ENCODE measurements around the gene MYOCD.

The MYOCD gene

DNA sequence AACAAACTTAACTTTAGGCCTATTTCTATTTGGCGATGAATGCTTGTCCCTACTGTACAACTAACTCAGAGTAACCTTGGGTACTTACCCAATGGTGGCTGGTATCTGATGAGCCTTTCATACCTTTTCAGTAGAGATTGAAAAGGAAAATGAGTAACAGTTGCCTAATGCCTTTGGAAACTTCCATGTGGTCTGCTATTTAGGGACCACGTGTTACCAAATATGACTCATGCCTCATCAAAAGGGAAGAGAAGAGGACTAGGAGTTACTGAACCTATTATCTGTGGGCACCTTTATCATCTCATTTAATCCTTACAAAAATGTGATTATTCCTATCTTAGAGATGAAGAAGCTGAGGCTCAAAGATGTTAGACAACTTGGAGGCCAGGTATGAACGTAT lies 8.1 kb downstream of the MYOCD start:
- no peak overlapping the region for H3K9ac ChIP-seq (ENCODE audit: low read depth, low read length)
- H3K27me3 ChIP-seq (ENCODE audit: control insufficient read depth, insufficient read depth, low read length) = no peaks in the 10 kb centered on the region
- H3K4me3 ChIP-seq (ENCODE audit: low read length) = no peak overlapping the region
- no peaks in the 10 kb centered on the region for H3K9me3 ChIP-seq (replicated peaks; ENCODE audit: low read length)
- no peaks in the 10 kb centered on the region for H3K36me3 ChIP-seq (ENCODE audit: insufficient read depth, low read length)
- H3K4me2 ChIP-seq (ENCODE audit: low read length) = no peak overlapping the region
- H3K4me1 ChIP-seq (ENCODE audit: control insufficient read depth, insufficient read depth, low read length) = no peaks in the 10 kb centered on the region

DNA sequence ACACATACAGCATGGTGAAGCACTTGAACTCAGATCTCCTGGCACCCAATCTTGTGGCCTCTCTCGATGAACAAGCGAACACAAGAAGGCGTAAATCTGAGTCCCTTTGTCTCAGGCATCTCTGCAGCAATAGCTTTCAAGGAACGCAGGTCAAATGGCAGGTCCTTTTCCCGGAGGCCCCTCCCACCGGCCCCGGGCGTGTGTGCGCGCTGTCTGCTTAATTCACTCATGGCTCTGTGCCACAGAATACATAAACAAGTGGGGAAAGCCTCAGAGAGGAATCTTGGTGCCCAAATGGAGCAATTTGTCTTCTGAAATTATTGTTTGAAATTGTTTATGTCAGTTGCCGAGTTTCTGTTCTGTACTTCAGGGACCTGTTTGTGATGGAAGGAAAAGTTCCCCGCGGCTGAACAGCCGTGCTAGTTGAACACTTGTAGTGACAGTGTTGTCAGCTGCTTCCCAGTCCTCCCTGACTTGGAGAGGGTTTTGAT lies 14.8 kb downstream of the MYOCD start:
- no peaks in the 10 kb centered on the region for H3K9me3 ChIP-seq (replicated peaks; ENCODE audit: low read length)
- H3K4me2 ChIP-seq (ENCODE audit: low read length) = no peak overlapping the region
- no peaks in the 10 kb centered on the region for H3K4me1 ChIP-seq (ENCODE audit: control insufficient read depth, insufficient read depth, low read length)
- no peaks in the 10 kb centered on the region for H3K27me3 ChIP-seq (ENCODE audit: control insufficient read depth, insufficient read depth, low read length)
- H3K36me3 ChIP-seq (ENCODE audit: insufficient read depth, low read length) = no peaks in the 10 kb centered on the region
- no peak overlapping the region for H3K9ac ChIP-seq (ENCODE audit: low read depth, low read length)
- H3K4me3 ChIP-seq (ENCODE audit: low read length) = no peak overlapping the region

DNA sequence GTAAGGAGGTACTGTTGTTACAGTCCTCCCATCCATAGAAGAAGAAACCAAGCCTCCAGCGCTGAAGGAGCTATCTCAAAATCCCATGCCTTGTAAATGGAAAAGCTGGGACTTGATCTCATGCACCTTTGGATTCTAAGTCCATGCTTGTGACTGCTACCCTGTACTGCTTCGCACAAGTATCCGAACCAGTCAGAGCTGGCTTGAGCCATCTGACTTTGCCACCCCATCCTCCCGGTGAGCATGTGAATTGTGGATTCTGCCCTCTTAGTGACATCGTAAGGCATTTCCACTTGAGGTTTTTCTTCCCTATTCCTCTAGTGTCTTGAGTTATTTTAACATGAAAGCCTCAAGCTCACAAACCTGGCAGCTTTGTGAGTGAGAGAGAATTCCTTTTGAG lies 15.3 kb downstream of the MYOCD start:
- Histone ChIP-seq H3K4me1 (ENCODE audit: control insufficient read depth, insufficient read depth, low read length) (no peaks in the 10 kb centered on the region), H3K4me2 (ENCODE audit: low read length) (no peak overlapping the region), H3K4me3 (ENCODE audit: low read length) (no peak overlapping the region), H3K9ac (ENCODE audit: low read depth, low read length) (no peak overlapping the region), H3K36me3 (ENCODE audit: insufficient read depth, low read length) (no peaks in the 10 kb centered on the region), H3K9me3 (replicated peaks; ENCODE audit: low read length) (no peaks in the 10 kb centered on the region), H3K27me3 (ENCODE audit: control insufficient read depth, insufficient read depth, low read length) (no peaks in the 10 kb centered on the region)

DNA sequence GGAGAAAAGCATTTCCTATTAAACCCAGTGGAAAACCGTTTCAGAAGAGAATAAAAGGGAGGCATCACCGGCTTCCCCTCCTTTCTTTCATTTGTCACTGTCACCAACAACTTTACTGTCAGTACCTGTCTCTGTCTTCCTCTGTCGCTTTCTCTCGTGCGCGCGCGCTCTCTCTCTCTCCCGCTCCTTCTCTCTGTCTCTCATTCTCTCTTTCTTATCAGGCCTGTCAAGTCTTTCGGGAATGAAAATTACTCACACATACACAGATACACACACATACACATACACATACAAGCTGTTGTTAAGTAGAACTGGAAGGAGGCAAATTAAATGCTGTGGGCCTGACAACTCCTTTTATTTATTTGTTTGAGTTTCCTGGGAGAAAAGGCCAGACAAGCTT lies 17.6 kb downstream of the MYOCD start:
- no peak overlapping the region for H3K4me3 ChIP-seq (ENCODE audit: low read length)
- no peaks in the 10 kb centered on the region for H3K36me3 ChIP-seq (ENCODE audit: insufficient read depth, low read length)
- H3K4me1 ChIP-seq (ENCODE audit: control insufficient read depth, insufficient read depth, low read length) = no peaks in the 10 kb centered on the region
- no peaks in the 10 kb centered on the region for H3K9me3 ChIP-seq (replicated peaks; ENCODE audit: low read length)
- no peak overlapping the region for H3K9ac ChIP-seq (ENCODE audit: low read depth, low read length)
- no peak overlapping the region for H3K4me2 ChIP-seq (ENCODE audit: low read length)
- H3K27me3 ChIP-seq (ENCODE audit: control insufficient read depth, insufficient read depth, low read length) = no peaks in the 10 kb centered on the region

DNA sequence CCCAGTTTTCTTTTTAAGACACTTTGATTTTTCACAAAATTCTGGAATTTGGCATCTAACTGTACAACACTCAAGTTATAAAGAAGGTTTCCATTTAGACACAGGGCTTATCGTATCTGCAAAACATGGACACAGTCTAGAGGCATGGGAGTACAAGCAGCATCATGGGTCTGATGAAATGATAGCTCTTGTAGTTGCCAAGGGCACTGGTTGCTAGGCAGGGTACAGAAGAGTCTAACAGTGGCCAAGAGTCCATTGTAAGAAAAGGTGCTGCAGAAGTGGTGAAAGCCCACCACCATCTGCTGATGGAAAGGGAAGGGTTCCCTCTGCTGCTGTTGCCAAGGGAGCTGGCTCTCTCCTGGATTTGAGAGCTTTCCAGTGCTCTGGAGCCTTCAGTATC lies 20.8 kb downstream of the MYOCD start:
- Histone ChIP-seq H3K9me3 (replicated peaks; ENCODE audit: low read length) (no peaks in the 10 kb centered on the region), H3K9ac (ENCODE audit: low read depth, low read length) (no peak overlapping the region), H3K27me3 (ENCODE audit: control insufficient read depth, insufficient read depth, low read length) (no peaks in the 10 kb centered on the region), H3K4me1 (ENCODE audit: control insufficient read depth, insufficient read depth, low read length) (no peaks in the 10 kb centered on the region), H3K36me3 (ENCODE audit: insufficient read depth, low read length) (no peaks in the 10 kb centered on the region), H3K4me3 (ENCODE audit: low read length) (no peak overlapping the region), H3K4me2 (ENCODE audit: low read length) (no peak overlapping the region)

DNA sequence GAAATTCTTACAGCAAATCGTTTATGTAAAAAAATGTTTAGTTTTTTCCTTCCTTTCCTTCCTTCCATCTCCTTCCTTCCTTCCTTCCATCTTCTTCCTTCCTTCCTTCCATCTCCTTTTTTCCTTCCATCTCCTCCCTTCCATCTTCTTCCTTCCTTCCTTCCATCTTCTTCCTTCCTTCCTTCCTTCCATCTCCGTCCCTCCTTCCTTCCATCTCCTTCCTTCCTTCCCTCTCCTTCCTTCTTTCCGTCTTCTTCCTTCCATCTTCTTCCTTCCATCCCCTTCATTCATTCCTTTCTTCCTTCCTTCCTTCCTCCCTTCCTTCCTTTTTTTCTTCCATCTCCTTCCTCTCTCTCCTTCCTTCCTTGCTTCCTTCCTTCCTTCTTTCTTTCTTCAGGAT lies 22.7 kb downstream of the MYOCD start:
- H3K9ac ChIP-seq (ENCODE audit: low read depth, low read length) = no peak overlapping the region
- H3K27me3 ChIP-seq (ENCODE audit: control insufficient read depth, insufficient read depth, low read length) = no peaks in the 10 kb centered on the region
- no peaks in the 10 kb centered on the region for H3K36me3 ChIP-seq (ENCODE audit: insufficient read depth, low read length)
- no peak overlapping the region for H3K4me3 ChIP-seq (ENCODE audit: low read length)
- H3K4me1 ChIP-seq (ENCODE audit: control insufficient read depth, insufficient read depth, low read length) = no peaks in the 10 kb centered on the region
- H3K4me2 ChIP-seq (ENCODE audit: low read length) = no peak overlapping the region
- H3K9me3 ChIP-seq (replicated peaks; ENCODE audit: low read length) = no peaks in the 10 kb centered on the region

DNA sequence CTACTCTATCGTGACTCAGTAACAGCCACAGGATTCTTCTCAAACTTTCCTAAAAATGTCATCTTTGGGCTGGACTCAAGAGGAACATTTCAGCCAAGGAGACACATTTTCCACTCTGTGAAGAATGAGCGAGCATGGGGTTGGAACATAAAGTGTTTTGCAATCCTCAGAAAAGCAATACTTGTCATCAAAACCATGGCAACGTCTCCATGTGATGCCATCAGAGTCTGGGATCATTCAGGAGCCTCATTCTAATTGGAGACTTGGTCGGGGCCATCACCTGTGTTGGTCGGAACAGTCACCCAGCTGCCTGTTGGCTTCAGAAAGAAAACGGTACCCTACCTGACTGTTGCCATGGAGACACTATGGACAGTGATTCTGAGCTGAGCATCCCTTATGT lies 25.5 kb downstream of the MYOCD start:
- no peak overlapping the region for H3K4me2 ChIP-seq (ENCODE audit: low read length)
- H3K27me3 ChIP-seq (ENCODE audit: control insufficient read depth, insufficient read depth, low read length) = no peaks in the 10 kb centered on the region
- no peaks in the 10 kb centered on the region for H3K9me3 ChIP-seq (replicated peaks; ENCODE audit: low read length)
- no peak overlapping the region for H3K9ac ChIP-seq (ENCODE audit: low read depth, low read length)
- no peak overlapping the region for H3K4me3 ChIP-seq (ENCODE audit: low read length)
- no peaks in the 10 kb centered on the region for H3K36me3 ChIP-seq (ENCODE audit: insufficient read depth, low read length)
- no peaks in the 10 kb centered on the region for H3K4me1 ChIP-seq (ENCODE audit: control insufficient read depth, insufficient read depth, low read length)

DNA sequence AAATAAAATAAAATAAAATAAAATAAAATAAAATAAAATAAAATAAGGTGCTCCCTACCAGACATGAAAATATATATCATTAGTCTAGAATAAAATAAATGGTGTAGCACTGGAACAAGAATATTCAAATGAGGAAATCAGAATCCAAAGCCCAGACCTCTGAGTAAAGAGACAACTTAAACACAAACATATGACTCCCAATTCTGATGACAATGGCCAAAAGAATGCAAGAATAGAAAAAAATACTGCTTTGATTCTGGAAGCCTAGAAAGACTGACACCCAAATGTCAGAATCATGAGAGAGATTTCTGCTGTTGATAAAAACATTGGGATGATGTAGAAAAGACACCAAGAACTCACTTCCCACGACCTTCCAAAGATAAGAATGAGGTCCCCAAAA lies 27.9 kb downstream of the MYOCD start:
- no peaks in the 10 kb centered on the region for H3K36me3 ChIP-seq (ENCODE audit: insufficient read depth, low read length)
- no peak overlapping the region for H3K4me2 ChIP-seq (ENCODE audit: low read length)
- H3K9ac ChIP-seq (ENCODE audit: low read depth, low read length) = no peak overlapping the region
- no peaks in the 10 kb centered on the region for H3K9me3 ChIP-seq (replicated peaks; ENCODE audit: low read length)
- H3K4me3 ChIP-seq (ENCODE audit: low read length) = no peak overlapping the region
- no peaks in the 10 kb centered on the region for H3K27me3 ChIP-seq (ENCODE audit: control insufficient read depth, insufficient read depth, low read length)
- no peaks in the 10 kb centered on the region for H3K4me1 ChIP-seq (ENCODE audit: control insufficient read depth, insufficient read depth, low read length)

DNA sequence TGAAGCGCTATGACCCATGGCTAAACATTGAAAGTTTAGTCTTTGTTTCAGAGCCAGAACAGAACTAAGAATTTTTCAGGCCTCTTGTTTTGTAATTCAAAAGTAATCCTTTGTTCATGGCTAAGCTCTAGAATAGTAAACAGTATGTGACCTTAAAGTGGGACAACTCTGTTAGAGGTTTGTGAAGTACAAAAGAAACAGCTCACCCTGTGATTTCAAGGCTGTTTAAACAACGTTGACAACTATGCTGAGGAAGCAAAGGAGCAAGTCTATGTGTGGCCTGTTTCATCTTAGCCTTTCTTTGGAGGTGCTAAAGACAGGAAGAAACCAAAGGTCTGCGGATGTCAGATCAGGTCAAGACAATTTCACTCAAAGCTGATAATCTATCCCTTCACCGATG lies 40.4 kb downstream of the MYOCD start:
- Histone ChIP-seq H3K4me3 (ENCODE audit: low read length) (no peak overlapping the region), H3K9me3 (replicated peaks; ENCODE audit: low read length) (no peaks in the 10 kb centered on the region), H3K4me2 (ENCODE audit: low read length) (no peak overlapping the region), H3K4me1 (ENCODE audit: control insufficient read depth, insufficient read depth, low read length) (no peaks in the 10 kb centered on the region), H3K9ac (ENCODE audit: low read depth, low read length) (no peak overlapping the region), H3K27me3 (ENCODE audit: control insufficient read depth, insufficient read depth, low read length) (no peaks in the 10 kb centered on the region), H3K36me3 (ENCODE audit: insufficient read depth, low read length) (no peaks in the 10 kb centered on the region)

DNA sequence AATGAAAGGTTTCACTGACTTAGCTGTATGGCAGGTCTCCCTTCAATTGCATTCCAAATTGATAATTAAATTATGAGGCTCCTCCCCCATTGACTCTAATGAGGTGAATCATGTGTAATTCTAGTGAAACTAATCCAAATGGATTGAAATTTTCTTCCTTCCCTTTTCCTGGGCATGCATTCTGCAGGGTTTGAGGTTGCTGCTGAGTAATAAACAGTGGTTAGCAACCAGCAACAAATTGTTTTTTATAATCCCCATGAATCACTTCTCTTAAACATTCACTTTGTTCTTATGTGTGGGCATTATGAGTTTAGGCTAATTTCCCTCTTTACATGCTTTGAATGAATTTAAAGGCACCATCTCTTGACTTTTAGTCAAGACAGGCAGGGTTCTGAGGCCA lies 43.4 kb downstream of the MYOCD start:
- Histone ChIP-seq H3K9ac (ENCODE audit: low read depth, low read length) (no peak overlapping the region), H3K27me3 (ENCODE audit: control insufficient read depth, insufficient read depth, low read length) (no peaks in the 10 kb centered on the region), H3K9me3 (replicated peaks; ENCODE audit: low read length) (no peaks in the 10 kb centered on the region), H3K4me3 (ENCODE audit: low read length) (no peak overlapping the region), H3K36me3 (ENCODE audit: insufficient read depth, low read length) (no peaks in the 10 kb centered on the region), H3K4me2 (ENCODE audit: low read length) (no peak overlapping the region), H3K4me1 (ENCODE audit: control insufficient read depth, insufficient read depth, low read length) (no peaks in the 10 kb centered on the region)

DNA sequence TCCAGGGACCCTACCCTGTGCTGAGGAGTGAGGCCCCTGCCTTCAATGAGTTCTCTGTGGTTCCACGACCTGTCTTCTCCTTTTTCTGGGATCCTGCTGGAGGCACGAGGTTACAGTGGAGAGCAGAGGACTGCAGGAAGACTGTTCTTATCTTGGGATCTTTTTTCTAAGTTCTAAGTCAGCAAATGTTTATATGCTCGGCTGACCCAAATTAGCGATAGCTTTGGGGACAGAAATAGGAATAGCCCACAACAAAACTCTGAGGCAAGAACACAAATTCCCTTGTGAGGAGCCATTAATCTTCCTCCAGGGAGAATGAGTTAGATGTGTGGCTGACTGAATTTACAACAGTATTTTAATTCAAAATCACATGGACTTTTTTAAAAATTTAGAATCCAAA lies 46.7 kb downstream of the MYOCD start:
- no peak overlapping the region for H3K9ac ChIP-seq (ENCODE audit: low read depth, low read length)
- no peak overlapping the region for H3K4me3 ChIP-seq (ENCODE audit: low read length)
- H3K4me1 ChIP-seq (ENCODE audit: control insufficient read depth, insufficient read depth, low read length) = no peaks in the 10 kb centered on the region
- no peak overlapping the region for H3K4me2 ChIP-seq (ENCODE audit: low read length)
- H3K9me3 ChIP-seq (replicated peaks; ENCODE audit: low read length) = peaks cover 2% of the 10 kb centered on the region
- no peaks in the 10 kb centered on the region for H3K27me3 ChIP-seq (ENCODE audit: control insufficient read depth, insufficient read depth, low read length)
- H3K36me3 ChIP-seq (ENCODE audit: insufficient read depth, low read length) = no peaks in the 10 kb centered on the region

DNA sequence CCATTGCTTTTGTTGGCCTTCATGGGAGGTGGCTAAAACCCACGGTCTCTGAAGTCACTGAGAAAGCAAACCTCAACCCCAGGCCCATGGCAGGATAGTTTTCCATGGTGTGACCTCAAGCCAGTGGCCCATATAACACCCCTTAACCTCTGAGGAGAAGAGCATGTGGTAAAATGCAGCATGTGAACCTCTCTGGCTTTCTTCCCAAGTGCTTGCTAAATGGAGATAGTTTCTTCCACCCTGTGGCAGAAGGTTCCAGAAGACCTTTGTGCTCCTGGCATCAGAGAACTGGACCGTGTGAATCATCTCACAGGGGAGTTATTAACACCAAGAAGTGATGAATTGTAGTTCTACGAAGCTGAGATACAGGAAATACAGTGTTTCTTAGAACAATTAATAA lies 47.3 kb downstream of the MYOCD start:
- Histone ChIP-seq H3K36me3 (ENCODE audit: insufficient read depth, low read length) (no peaks in the 10 kb centered on the region), H3K27me3 (ENCODE audit: control insufficient read depth, insufficient read depth, low read length) (no peaks in the 10 kb centered on the region)

More for the DNA sequence above, 47.3 kb downstream of the MYOCD start:
- Histone ChIP-seq H3K9ac (ENCODE audit: low read depth, low read length) (no peak overlapping the region), H3K9me3 (replicated peaks; ENCODE audit: low read length) (peaks cover 3% of the 10 kb centered on the region), H3K4me1 (ENCODE audit: control insufficient read depth, insufficient read depth, low read length) (no peaks in the 10 kb centered on the region), H3K4me3 (ENCODE audit: low read length) (no peak overlapping the region), H3K4me2 (ENCODE audit: low read length) (no peak overlapping the region)

Measured in skeletal muscle satellite cell (primary cell).